GM21447 (cell line): ENCODE measurements around the gene CISTR.

Experiments
- ATAC-seq: cut with Tn5 transposase; IDR thresholded peaks from one replicate; pipeline ENCODE4 v1.9.1; 2021; ENCODE audit not compliant: unreplicated experiment

CISTR gene

GRCh38 chr12:53744751-53745150 is 7.0 kb downstream of the CISTR start:
- ATAC-seq, result no peak

- no peak for ATAC-seq
Observed at GRCh38 chr12:53744130-53744441, 7.7 kb downstream of the CISTR start.

GRCh38 chr12:53743266-53744129 is 8.3 kb downstream of the CISTR start:
- ATAC-seq, result no peak

- ATAC-seq, result no peak
Observed at GRCh38 chr12:53740130-53740491, 11.7 kb downstream of the CISTR start.

- ATAC-seq, result no peak
Observed at GRCh38 chr12:53739214-53740129, 12.3 kb downstream of the CISTR start.

- no peak for ATAC-seq
Observed at GRCh38 chr12:53738406-53739213, 13.2 kb downstream of the CISTR start.

GRCh38 chr12:53737951-53738405 is 13.8 kb downstream of the CISTR start:
- ATAC-seq, result no peak

GRCh38 chr12:53737093-53737808 is 14.5 kb downstream of the CISTR start:
- ATAC-seq, result no peak

- no peak for ATAC-seq
Observed at GRCh38 chr12:53736592-53736991, 15.2 kb downstream of the CISTR start.

GRCh38 chr12:53735556-53735955 is 16.2 kb downstream of the CISTR start:
- no peak for ATAC-seq

GRCh38 chr12:53734425-53734824 is 17.4 kb downstream of the CISTR start:
- ATAC-seq, result no peak

- ATAC-seq, result no peak
Observed at GRCh38 chr12:53733807-53734200, 18.0 kb downstream of the CISTR start.

GRCh38 chr12:53733051-53733806 is 18.6 kb downstream of the CISTR start:
- no peak for ATAC-seq

GRCh38 chr12:53729644-53730043 is 22.1 kb downstream of the CISTR start:
- no peak for ATAC-seq

- ATAC-seq, result no peak
Observed at GRCh38 chr12:53728206-53728605, 23.6 kb downstream of the CISTR start.

GRCh38 chr12:53727310-53728041 is 24.3 kb downstream of the CISTR start, which contains the start of gene CALCOCO1:
TSS of gene CALCOCO1 (minus strand) at chr12:53727452. CDS start at chr12:53725242, 2,210 bp downstream.
- peak; percentile 98 for ATAC-seq

GRCh38 chr12:53726946-53727309 is 24.9 kb downstream of the CISTR start:
- no peak for ATAC-seq

GRCh38 chr12:53726341-53726740 is 25.4 kb downstream of the CISTR start:
- no peak for ATAC-seq

GRCh38 chr12:53725824-53726223 is 26.0 kb downstream of the CISTR start:
- no peak for ATAC-seq
